OCI-LY1 (cell line): Measurements from ENCODE around the gene BRI3BP.
A peak's percentile ranks its signal among the peaks of the same experiment; 100 is the strongest.

Experiments used
- H2AFZ ChIP-seq: fragments of 200-600 bp; sonication (generic), shearing (Covaris generic); 2 replicates; pipeline ENCODE4 v1.6.0; 2014; ENCODE audit warnings: antibody characterized with exemption, mild to moderate bottlenecking, low read length
- H3F3A ChIP-seq: fragments of 200-600 bp; sonication (generic), shearing (Covaris generic); 2 replicates; pipeline ENCODE4 v1.6.0; 2014; ENCODE audit warnings: mild to moderate bottlenecking, antibody characterized with exemption, low read length, moderate library complexity; ENCODE audit not compliant: insufficient read depth
- H3K27ac ChIP-seq: fragments of 200-600 bp; sonication (generic); 2 replicates; pipeline ENCODE4 v1.5.1; 2014; ENCODE audit warnings: low read length, mixed run types, mild to moderate bottlenecking, low read depth; ENCODE audit not compliant: poor library complexity, severe bottlenecking
- H3K27me3 ChIP-seq: fragments of 200-600 bp; sonication (generic); 2 replicates; pipeline ENCODE4 v1.6.0; 2014; ENCODE audit warnings: antibody characterized with exemption, mild to moderate bottlenecking, low read length, moderate library complexity; ENCODE audit not compliant: insufficient read depth
- H3K36me3 ChIP-seq: fragments of 200-600 bp; sonication (generic); 2 replicates; pipeline ENCODE4 v1.6.1; 2014; ENCODE audit warnings: mild to moderate bottlenecking, antibody characterized with exemption, low read length, moderate library complexity, mixed read lengths; ENCODE audit not compliant: insufficient read depth
- H3K4me1 ChIP-seq: fragments of 200-600 bp; sonication (generic); 2 replicates; pipeline ENCODE4 v1.5.1; 2014; ENCODE audit warnings: mild to moderate bottlenecking, low read length, moderate library complexity; ENCODE audit not compliant: insufficient read depth, severe bottlenecking
- H3K4me2 ChIP-seq: fragments of 200-600 bp; sonication (generic), shearing (Covaris generic); 2 replicates; pipeline ENCODE4 v1.6.1; 2014; ENCODE audit warnings: low read length
- H3K4me3 ChIP-seq: fragments of 200-600 bp; sonication (generic); 2 replicates; pipeline ENCODE4 v1.5.1; 2014; ENCODE audit warnings: low read length, low read depth, mild to moderate bottlenecking, mixed read lengths; ENCODE audit not compliant: poor library complexity, severe bottlenecking
- H3K79me2 ChIP-seq: fragments of 200-600 bp; shearing (Covaris generic); 2 replicates; pipeline ENCODE4 v1.6.1; 2016; ENCODE audit warnings: mixed run types, low read length, mixed read lengths; ENCODE audit not compliant: insufficient read depth
- H3K9ac ChIP-seq: fragments of 200-600 bp; sonication (generic), shearing (Covaris generic); 2 replicates; pipeline ENCODE4 v1.6.1; 2014; ENCODE audit warnings: mild to moderate bottlenecking, low read length, mixed read lengths
- H3K9me2 ChIP-seq: fragments of 200-600 bp; sonication (generic), shearing (Covaris generic); 2 replicates; pipeline ENCODE4 v1.6.1; 2014; ENCODE audit warnings: low read depth, mild to moderate bottlenecking, low read length, mixed read lengths
- H3K9me3 ChIP-seq: fragments of 200-600 bp; shearing (Covaris generic); 2 replicates; pipeline ENCODE4 v1.6.1; 2014; ENCODE audit warnings: low read length, mixed read lengths
- H4K20me1 ChIP-seq: fragments of 200-600 bp; sonication (generic), shearing (Covaris generic); 2 replicates; pipeline ENCODE4 v1.6.0; 2016; ENCODE audit warnings: mild to moderate bottlenecking, low read length; ENCODE audit not compliant: insufficient read depth
- EZH2 ChIP-seq: fragments of 200-600 bp; sonication (generic), shearing (Covaris generic); IDR thresholded peaks from 2 replicates; pipeline ENCODE4 v1.8.0; 2017; ENCODE audit warnings: borderline replicate concordance, mixed run types, mild to moderate bottlenecking, antibody characterized with exemption, low read length, moderate library complexity, mixed read lengths
- TF ChIP-seq, protein P1 (sequence below): fragments of 200-600 bp; sonication (generic), shearing (Covaris generic); IDR thresholded peaks from 2 replicates; pipeline ENCODE4 v1.5.1; 2017; ENCODE audit warnings: mild to moderate bottlenecking, antibody characterized with exemption, low read length, moderate library complexity, mixed read lengths

Gene BRI3BP

DNA sequence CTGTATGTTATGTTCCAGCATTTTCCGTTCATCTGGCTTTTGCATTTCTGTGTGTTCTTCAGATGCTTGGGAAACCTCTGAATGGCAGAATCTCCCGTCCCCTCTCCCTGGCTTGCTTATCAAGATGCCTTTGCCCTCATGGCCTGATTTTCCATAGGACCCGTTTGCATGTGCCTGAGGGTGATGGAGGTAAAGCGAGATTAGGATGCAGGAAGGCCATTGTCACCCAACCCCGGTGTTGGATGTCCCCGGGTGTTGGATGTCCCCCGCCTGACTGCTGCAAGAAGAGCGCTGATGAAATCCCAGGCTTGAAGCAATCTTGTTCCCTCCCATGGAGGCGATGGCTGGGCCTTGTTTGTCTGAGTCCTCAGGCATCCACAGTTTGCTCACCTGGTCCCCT lies 9.6 kb downstream of the BRI3BP start:
- no peak overlapping the region for H3K27ac ChIP-seq
- H3K79me2 ChIP-seq: peaks cover 98% of the 10 kb centered on the region
- no peak overlapping the region for H3K9ac ChIP-seq
- H4K20me1 ChIP-seq: no peaks in the 10 kb centered on the region
- no peaks in the 10 kb centered on the region for H3K27me3 ChIP-seq
- H3K4me3 ChIP-seq: no peak overlapping the region
- H3K4me1 ChIP-seq: peaks cover 22% of the 10 kb centered on the region
- no peaks in the 10 kb centered on the region for H3K9me3 ChIP-seq
- H2AFZ ChIP-seq: no peak overlapping the region
- H3K9me2 ChIP-seq: no peaks in the 10 kb centered on the region
- H3F3A ChIP-seq: no peaks in the 10 kb centered on the region
- TF ChIP-seq, protein P1, sequence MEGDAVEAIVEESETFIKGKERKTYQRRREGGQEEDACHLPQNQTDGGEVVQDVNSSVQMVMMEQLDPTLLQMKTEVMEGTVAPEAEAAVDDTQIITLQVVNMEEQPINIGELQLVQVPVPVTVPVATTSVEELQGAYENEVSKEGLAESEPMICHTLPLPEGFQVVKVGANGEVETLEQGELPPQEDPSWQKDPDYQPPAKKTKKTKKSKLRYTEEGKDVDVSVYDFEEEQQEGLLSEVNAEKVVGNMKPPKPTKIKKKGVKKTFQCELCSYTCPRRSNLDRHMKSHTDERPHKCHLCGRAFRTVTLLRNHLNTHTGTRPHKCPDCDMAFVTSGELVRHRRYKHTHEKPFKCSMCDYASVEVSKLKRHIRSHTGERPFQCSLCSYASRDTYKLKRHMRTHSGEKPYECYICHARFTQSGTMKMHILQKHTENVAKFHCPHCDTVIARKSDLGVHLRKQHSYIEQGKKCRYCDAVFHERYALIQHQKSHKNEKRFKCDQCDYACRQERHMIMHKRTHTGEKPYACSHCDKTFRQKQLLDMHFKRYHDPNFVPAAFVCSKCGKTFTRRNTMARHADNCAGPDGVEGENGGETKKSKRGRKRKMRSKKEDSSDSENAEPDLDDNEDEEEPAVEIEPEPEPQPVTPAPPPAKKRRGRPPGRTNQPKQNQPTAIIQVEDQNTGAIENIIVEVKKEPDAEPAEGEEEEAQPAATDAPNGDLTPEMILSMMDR: no peak
- no peak for TF ChIP-seq EZH2
- peaks cover 75% of the 10 kb centered on the region for H3K36me3 ChIP-seq
- H3K4me2 ChIP-seq: no peak overlapping the region

DNA sequence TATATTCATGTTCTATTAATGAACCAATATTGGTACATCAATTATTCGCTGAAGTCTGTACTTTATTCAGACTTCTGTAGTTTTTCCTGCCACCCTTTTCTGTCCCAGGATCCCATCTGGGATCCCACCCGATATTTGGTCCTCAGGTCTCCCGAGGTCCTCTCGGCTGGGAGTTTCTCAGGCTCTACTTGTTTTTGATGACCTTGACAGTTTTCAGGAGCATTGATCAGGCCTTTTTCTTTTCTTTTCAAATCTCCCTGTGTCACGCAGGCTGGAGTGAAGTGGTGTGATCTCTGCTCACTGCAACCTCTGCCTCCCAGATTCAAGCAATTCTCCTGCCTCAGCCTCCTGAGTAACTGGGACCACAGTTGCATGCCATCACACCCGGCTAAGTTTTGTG lies 11.2 kb downstream of the BRI3BP start:
- Histone ChIP-seq H3K4me1 (peaks cover 22% of the 10 kb centered on the region), H3K9ac (no peak overlapping the region), H3K79me2 (peaks cover 94% of the 10 kb centered on the region), H2AFZ (no peak overlapping the region), H4K20me1 (no peaks in the 10 kb centered on the region), H3K36me3 (peaks cover 70% of the 10 kb centered on the region), H3K4me3 (no peak overlapping the region), H3K9me3 (no peaks in the 10 kb centered on the region), H3F3A (no peaks in the 10 kb centered on the region), H3K27ac (no peak overlapping the region), H3K9me2 (no peaks in the 10 kb centered on the region), H3K27me3 (no peaks in the 10 kb centered on the region), H3K4me2 (no peak overlapping the region)
- TF ChIP-seq, protein P1: no peak
- TF ChIP-seq EZH2: no peak

DNA sequence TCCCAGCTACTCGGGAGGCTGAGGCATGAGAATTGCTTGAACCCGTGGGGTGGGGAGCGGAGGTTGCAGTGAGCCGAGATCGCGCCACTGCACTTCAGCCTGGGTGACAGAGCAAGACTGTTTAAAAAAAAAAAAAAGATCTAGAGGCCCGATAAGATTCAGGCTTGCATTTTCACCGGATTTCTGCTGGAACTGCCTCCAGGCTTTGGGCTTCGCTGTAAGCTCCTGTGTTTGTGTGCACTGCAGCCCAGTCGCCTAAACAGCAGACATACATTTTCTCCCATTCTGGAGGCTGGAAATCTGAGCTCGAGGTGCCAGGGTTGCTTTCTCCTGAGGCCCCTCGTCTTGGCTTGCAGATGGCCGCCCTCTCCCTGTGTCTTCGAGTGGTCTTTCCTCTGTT lies 12.2 kb downstream of the BRI3BP start:
- peaks cover 76% of the 10 kb centered on the region for H3K36me3 ChIP-seq
- H3K9me2 ChIP-seq: no peaks in the 10 kb centered on the region
- no peak overlapping the region for H2AFZ ChIP-seq
- H3K4me2 ChIP-seq: no peak overlapping the region
- peaks cover 93% of the 10 kb centered on the region for H3K79me2 ChIP-seq
- no peak overlapping the region for H3K4me3 ChIP-seq
- TF ChIP-seq, protein P1: no peak
- TF ChIP-seq EZH2: no peak
- peaks cover 13% of the 10 kb centered on the region for H3K4me1 ChIP-seq
- H3K9me3 ChIP-seq: no peaks in the 10 kb centered on the region
- H3K27me3 ChIP-seq: no peaks in the 10 kb centered on the region
- H3F3A ChIP-seq: no peaks in the 10 kb centered on the region
- no peak overlapping the region for H3K9ac ChIP-seq
- H4K20me1 ChIP-seq: no peaks in the 10 kb centered on the region
- H3K27ac ChIP-seq: peak overlapping the region; percentile 28
